HepG2 (cell line): ENCODE measurements around the gene NEK11. TPM values are rescaled to one million over a fixed set of nuclear protein-coding genes. Genes with fewer than 3 reads are reported as not detected.

Source experiments
- ATAC-seq: fragments of 200-7000 bp; cut with Tn5 transposase; 3 replicates; pipeline ENCODE4 v1.9.1; 2020; ENCODE audit warnings: mild to moderate bottlenecking, moderate library complexity
- BruUV-seq: library from RNA; stranded (reverse); fragments of 400-500 nt; replicated peaks from 2 replicates; lab custom pipeline; 2021; lab: Mats Ljungman, UMichigan
- CTCF ChIA-PET: fragments of 300-600 bp; formaldehyde crosslinking; extraction: SDS; loops from one replicate; lab custom pipeline; 2021; ENCODE audit warnings: low total read pairs, inconsistent platforms, low intra/inter-chr PET ratio; lab: Yijun Ruan, JAX
- POLR2A ChIA-PET: fragments of 350-600 bp; sonication (Branson Sonifier 250); formaldehyde crosslinking; loops from one replicate; lab custom pipeline; 2020; ENCODE audit warnings: antibody characterized with exemption, inconsistent platforms; lab: Yijun Ruan, JAX
- DNase-seq: peaks from one replicate; pipeline ENCODE4 v3.0.0-alpha.2; 2015; ENCODE audit warnings: low spot score
- FAIRE-seq: peaks from 3 replicates; lab custom pipeline; 2011; peaks lifted over from hg19 to GRCh38; lab: Jason Lieb, UNC
- H2AFZ ChIP-seq: one replicate; pipeline ENCODE4 v1.6.1; 2011; ENCODE audit warnings: low read length, inconsistent platforms
- H3K27ac ChIP-seq: fragments of 300-600 bp; 3 replicates; pipeline ENCODE4 v1.8.0; 2011; ENCODE audit warnings: mixed run types, mild to moderate bottlenecking, mixed read lengths, low read length, inconsistent platforms; ENCODE audit not compliant: insufficient read depth; ENCODE audit errors: extremely low read length
- H3K27me3 ChIP-seq, 2 experiments: fragments of 200-600 bp in 1 of 2; 2 replicates in 1 of 2; 3 replicates in 1 of 2; pipeline versions ENCODE4 v1.6.0 to v1.8.0; 2011; ENCODE audit warnings: low read length in 2 of 2, mild to moderate bottlenecking in 2 of 2, moderate library complexity in 2 of 2, inconsistent platforms in 1 of 2; ENCODE audit not compliant: insufficient read depth in 2 of 2, control insufficient read depth in 1 of 2
- H3K36me3 ChIP-seq, 2 experiments: fragments of 200-600 bp in 1 of 2; replicated peaks in 1 of 2; 2 replicates in 1 of 2; 3 replicates in 1 of 2; pipeline versions ENCODE4 v1.5.1 to v1.8.0; 2011; ENCODE audit warnings: low read length in 2 of 2, inconsistent platforms in 1 of 2; ENCODE audit not compliant: insufficient read depth in 2 of 2, control insufficient read depth in 1 of 2
- H3K4me1 ChIP-seq: 2 replicates; pipeline ENCODE4 v1.5.1; 2012; ENCODE audit warnings: low read length, inconsistent platforms; ENCODE audit not compliant: insufficient read depth
- H3K4me2 ChIP-seq: 2 replicates; pipeline ENCODE4 v1.6.0; 2011; ENCODE audit warnings: low read depth, low read length, inconsistent platforms
- H3K4me3 ChIP-seq, 3 experiments: fragments of 200-600 bp in 1 of 3; sonication (generic), shearing (Covaris generic) in 1 of 3; replicated peaks in 1 of 3; 2 replicates each; pipeline ENCODE4 v1.5.1; 2011 to 2016; ENCODE audit warnings: low read length in 3 of 3, inconsistent platforms in 2 of 3, low read depth in 2 of 3, mild to moderate bottlenecking in 2 of 3, control low read depth in 1 of 3, mixed read lengths in 1 of 3; ENCODE audit not compliant: insufficient read depth in 1 of 3
- H3K79me2 ChIP-seq: one replicate; pipeline ENCODE4 v1.6.1; 2011; ENCODE audit warnings: low read length, inconsistent platforms; ENCODE audit not compliant: insufficient read depth
- H3K9ac ChIP-seq: 2 replicates; pipeline ENCODE4 v1.6.0; 2011; ENCODE audit warnings: mild to moderate bottlenecking, low read depth, low read length, inconsistent platforms; ENCODE audit not compliant: insufficient read depth
- H3K9me3 ChIP-seq: 2 replicates; pipeline ENCODE4 v1.5.1; 2012; ENCODE audit warnings: mild to moderate bottlenecking, low read length
- H4K20me1 ChIP-seq: 2 replicates; pipeline ENCODE4 v1.6.0; 2011; ENCODE audit warnings: inconsistent platforms, mild to moderate bottlenecking, low read length, moderate library complexity; ENCODE audit not compliant: insufficient read depth
- ATF6 ChIP-seq: sonication (generic); formaldehyde crosslinking; conservative IDR thresholded peaks from 2 replicates; pipeline ENCODE4 v1.4.0; 2020; ENCODE audit warnings: missing genetic modification reagents
- HNF1A ChIP-seq, 2 experiments: sonication (generic) in 1 of 2; formaldehyde crosslinking in 1 of 2; IDR thresholded peaks; 2 replicates each; pipeline versions ENCODE4 v1.4.0 to v1.6.1; 2016 to 2020; ENCODE audit warnings: borderline replicate concordance in 1 of 2, low read depth in 1 of 2, mild to moderate bottlenecking in 1 of 2, missing genetic modification reagents in 1 of 2
- KLF9 ChIP-seq: IDR thresholded peaks from 2 replicates; pipeline ENCODE4 v1.6.1; 2016; ENCODE audit warnings: low read depth
- STAT6 ChIP-seq: sonication (generic); formaldehyde crosslinking; IDR thresholded peaks from 2 replicates; pipeline ENCODE4 v1.4.0; 2020; ENCODE audit warnings: missing genetic modification reagents, mild to moderate bottlenecking, borderline replicate concordance
- ZC3H4 ChIP-seq: sonication (generic); formaldehyde crosslinking; IDR thresholded peaks from 2 replicates; pipeline ENCODE4 v1.4.0; 2020; ENCODE audit warnings: missing genetic modification reagents, borderline replicate concordance
- ZFP41 ChIP-seq: sonication (generic); formaldehyde crosslinking; IDR thresholded peaks from 2 replicates; pipeline ENCODE4 v1.4.0; 2020; ENCODE audit warnings: mild to moderate bottlenecking, missing genetic modification reagents, borderline replicate concordance
- WGBS: methylation state at CpG from one replicate; pipeline ENCODE4 v1.1.6; 2017; ENCODE audit warnings: low lambda C conversion rate; 5-methylcytosine and 5-hydroxymethylcytosine counted together
- in situ Hi-C: cut with HindIII; loops from 2 replicates; pipeline ENCODE4 v1.10.0; 2017; ENCODE audit warnings: low pct_unique_long_range_greater_than_20kb; ENCODE audit not compliant: extremely low pct_ligation_motif_present
- intact Hi-C: fragments of 100-400 bp; cut with micrococcal nuclease; formaldehyde crosslinking; loops from one replicate; pipeline ENCODE4 v1.10.0; 2022; ENCODE audit not compliant: unreplicated experiment
- polyA plus RNA-seq, 8 experiments: library from polyadenylated mRNA; depleted of rRNA in 3 of 8; stranded (reverse) in 7 of 8; unstranded in 1 of 8; fragments of >200 nt; fragmentation: Illumina TruSeq in 4 of 8; extraction: Trizol in 4 of 8; gene quantifications; 2 replicates each; pipeline versions ENCODE4 v1.2.1 to v1.2.3, GENCODE V29; 2011 to 2016; ENCODE audit warnings: low read depth in 4 of 8, missing spikeins in 1 of 8, mixed read lengths in 1 of 8; ENCODE audit not compliant: insufficient read depth in 1 of 8
- total RNA-seq, 5 experiments: library from RNA; depleted of rRNA; stranded (reverse); fragments of >200 nt; fragmentation: Illumina TruSeq; extraction: Trizol; gene quantifications; 2 replicates each; pipeline ENCODE4 v1.2.3, GENCODE V29; 2016; ENCODE audit warnings: low read depth in 1 of 5

The NEK11 gene
- total and polyA plus RNA-seq, 2 of the 13 experiments (the other 11 are each of a cell fraction or from before 2014, with no cell fraction given), result 0.95 to 2.2 TPM

GRCh38 chr3:131275556-131275955, 248.9 kb downstream of the NEK11 start:
- no peaks in the 10 kb centered on the region for H3K9me3 ChIP-seq
- TF ChIP-seq HNF1A (IDR thresholded peaks at IDR 0.05; ENCODE audit: low read depth) (no peak), HNF1A (CRISPR knock-in tag; IDR thresholded peaks at IDR 0.05; ENCODE audit: borderline replicate concordance) (no peak), ZFP41 (no peak), ZC3H4 (no peak), KLF9 (CRISPR knock-in tag) (no peak), STAT6 (CRISPR knock-in tag) (no peak), ATF6 (CRISPR knock-in tag) (no peak)
- CTCF ChIA-PET, result no interaction called here
- FAIRE-seq, result no peak
- H3K36me3 ChIP-seq, result no peaks in the 10 kb centered on the region
- H3K4me3 ChIP-seq, result no peak overlapping the region
- no peaks in the 10 kb centered on the region; a peak in 1 of 5 replicates for H3K27me3 ChIP-seq
- H3K27ac ChIP-seq, result no peak overlapping the region
- H3K79me2 ChIP-seq, result no peaks in the 10 kb centered on the region
- no peak for DNase-seq
- POLR2A ChIA-PET, result no interaction called here
- H2AFZ ChIP-seq, result no peak overlapping the region
- 3% methylated on average over 1 of the region's 1 CpG for WGBS
- intact Hi-C loops (no loop called here), in situ Hi-C loops (no loop called here)
- H3K9ac ChIP-seq, result no peak overlapping the region
- H4K20me1 ChIP-seq, result no peaks in the 10 kb centered on the region
- BruUV-seq, result no TSS peak
- H3K4me1 ChIP-seq, result no peaks in the 10 kb centered on the region
- no peak for ATAC-seq
- no peak overlapping the region for H3K4me2 ChIP-seq
